CD14-positive monocyte (primary cell): Measurements from ENCODE around the gene ABCE1. TPM values are rescaled to one million over a fixed set of nuclear protein-coding genes. Genes with fewer than 3 reads are reported as not detected.
A peak's percentile ranks its signal among the peaks of the same experiment; 100 is the strongest.

Experiments used
- DNase-seq, 3 donors: peaks; one replicate each; pipeline ENCODE4 v3.0.0-alpha.2; 2011 to 2022
- H2AFZ ChIP-seq: 2 replicates; pipeline ENCODE4 v1.6.0; 2012; ENCODE audit warnings: mild to moderate bottlenecking, low read depth, low read length, inconsistent platforms; ENCODE audit not compliant: insufficient read depth, poor library complexity, severe bottlenecking
- H3K27ac ChIP-seq, 2 donors: 1 replicate in 1 of 2; 2 replicates in 1 of 2; pipeline ENCODE4 v1.5.1; 2012 to 2013; ENCODE audit warnings: low read length in 2 of 2, control low read depth in 1 of 2, inconsistent platforms in 1 of 2, low read depth in 1 of 2, mild to moderate bottlenecking in 1 of 2
- H3K27me3 ChIP-seq, 2 donors: one replicate each; pipeline versions ENCODE4 v1.6.0 to v1.6.1; 2011 to 2013; ENCODE audit warnings: low read length in 2 of 2; ENCODE audit not compliant: control insufficient read depth in 2 of 2, insufficient read depth in 2 of 2
- H3K36me3 ChIP-seq, 2 donors: replicated peaks in 1 of 2; 1 replicate in 1 of 2; 2 replicates in 1 of 2; pipeline versions ENCODE4 v1.5.1 to v1.6.1; 2012 to 2013; ENCODE audit warnings: low read length in 2 of 2, control low read depth in 1 of 2, inconsistent platforms in 1 of 2, mild to moderate bottlenecking in 1 of 2; ENCODE audit not compliant: insufficient read depth in 2 of 2, control insufficient read depth in 1 of 2
- H3K4me1 ChIP-seq, 2 donors: 1 replicate in 1 of 2; 2 replicates in 1 of 2; pipeline versions ENCODE4 v1.5.1 to v1.6.1; 2012 to 2013; ENCODE audit warnings: low read length in 2 of 2, control low read depth in 1 of 2, inconsistent platforms in 1 of 2, mild to moderate bottlenecking in 1 of 2, moderate library complexity in 1 of 2; ENCODE audit not compliant: insufficient read depth in 2 of 2, control insufficient read depth in 1 of 2
- H3K4me2 ChIP-seq: replicated peaks from 2 replicates; pipeline ENCODE3; 2012; ENCODE audit warnings: low read length, moderate library complexity, mild to moderate bottlenecking; ENCODE audit not compliant: poor library complexity, severe bottlenecking; ENCODE audit errors: extremely low read depth
- H3K4me3 ChIP-seq, 3 experiments: fragments of 200-600 bp in 1 of 3; sonication (generic) in 1 of 3; replicated peaks in 1 of 3; 1 replicate in 2 of 3; 2 replicates in 1 of 3; pipeline ENCODE4 v1.5.1; 2011 to 2013; ENCODE audit warnings: low read length in 3 of 3, mild to moderate bottlenecking in 3 of 3, control low read depth in 2 of 3, low read depth in 2 of 3, inconsistent platforms in 1 of 3, moderate library complexity in 1 of 3
- H3K79me2 ChIP-seq: 2 replicates; pipeline ENCODE4 v1.6.0; 2012; ENCODE audit warnings: mild to moderate bottlenecking, control low read depth, inconsistent platforms, low read length, moderate library complexity; ENCODE audit not compliant: insufficient read depth
- H3K9ac ChIP-seq: 2 replicates; pipeline ENCODE4 v1.6.0; 2017; ENCODE audit warnings: low read length, mild to moderate bottlenecking; ENCODE audit not compliant: insufficient read depth, poor library complexity, severe bottlenecking
- H3K9me3 ChIP-seq, 2 donors: replicated peaks in 1 of 2; 1 replicate in 1 of 2; 2 replicates in 1 of 2; pipeline versions ENCODE4 v1.5.1 to v1.6.1; 2012 to 2013; ENCODE audit warnings: low read length in 2 of 2, control low read depth in 1 of 2; ENCODE audit not compliant: control insufficient read depth in 1 of 2, insufficient read depth in 1 of 2
- H4K20me1 ChIP-seq: 2 replicates; pipeline ENCODE4 v1.6.0; 2012; ENCODE audit warnings: mild to moderate bottlenecking, low read length, control low read depth, moderate library complexity; ENCODE audit not compliant: insufficient read depth
- H3K27ac Mint-ChIP-seq, 7 donors: one replicate each; pipeline ENCODE4 v1.8.0; 2020; ENCODE audit warnings: mild to moderate bottlenecking in 7 of 7, mixed read lengths in 7 of 7, moderate library complexity in 6 of 7, inconsistent platforms in 2 of 7
- H3K27me3 Mint-ChIP-seq, 3 donors: one replicate each; pipeline ENCODE4 v1.8.0; 2021 to 2022; ENCODE audit warnings: low read depth in 3 of 3, mild to moderate bottlenecking in 3 of 3, mixed read lengths in 3 of 3, moderate library complexity in 3 of 3, inconsistent platforms in 1 of 3
- H3K36me3 Mint-ChIP-seq, 2 donors: one replicate each; pipeline ENCODE4 v1.8.0; 2020; ENCODE audit warnings: mixed read lengths in 2 of 2, inconsistent platforms in 1 of 2, mild to moderate bottlenecking in 1 of 2
- H3K4me1 Mint-ChIP-seq: one replicate; pipeline ENCODE4 v1.8.0; 2020; ENCODE audit warnings: mild to moderate bottlenecking, mixed read lengths
- H3K4me3 Mint-ChIP-seq, 2 donors: one replicate each; pipeline ENCODE4 v1.8.0; 2020; ENCODE audit warnings: mild to moderate bottlenecking in 2 of 2, mixed read lengths in 2 of 2, moderate library complexity in 1 of 2
- H3K9me3 Mint-ChIP-seq, 7 donors: one replicate each; pipeline ENCODE4 v1.8.0; 2020 to 2022; ENCODE audit warnings: mixed read lengths in 7 of 7, mild to moderate bottlenecking in 6 of 7, moderate library complexity in 6 of 7, inconsistent platforms in 2 of 7
- CTCF ChIP-seq: fragments of 200-600 bp; IDR thresholded peaks from one replicate; pipeline ENCODE4 v1.8.0; 2022; ENCODE audit warnings: antibody characterized with exemption, mild to moderate bottlenecking
- WGBS: methylation state at CpG from one replicate; pipeline ENCODE4 v1.1.5; 2013; ENCODE audit warnings: missing lambda C conversion rate; ENCODE audit not compliant: insufficient coverage; 5-methylcytosine and 5-hydroxymethylcytosine counted together
- intact Hi-C, 2 donors: fragments of 100-400 bp; cut with micrococcal nuclease; formaldehyde crosslinking; loops; one replicate each; pipeline versions ENCODE4 v1.15.0 to v1.15.1; 2023
- polyA plus RNA-seq, 3 donors: library from polyadenylated mRNA; depleted of rRNA in 1 of 3; unstranded in 2 of 3; stranded (reverse) in 1 of 3; fragments of 300-500 nt in 2 of 3; fragments of >200 nt in 1 of 3; fragmentation: Illumina TruSeq in 2 of 3; gene quantifications; 1 replicate in 2 of 3; 2 replicates in 1 of 3; pipeline ENCODE4 v1.2.3, GENCODE V29; 2012 to 2021

ABCE1 gene
- polyA plus RNA-seq, 3 donors: 22.1 to 25.0 (median 23.7) TPM

DNA sequence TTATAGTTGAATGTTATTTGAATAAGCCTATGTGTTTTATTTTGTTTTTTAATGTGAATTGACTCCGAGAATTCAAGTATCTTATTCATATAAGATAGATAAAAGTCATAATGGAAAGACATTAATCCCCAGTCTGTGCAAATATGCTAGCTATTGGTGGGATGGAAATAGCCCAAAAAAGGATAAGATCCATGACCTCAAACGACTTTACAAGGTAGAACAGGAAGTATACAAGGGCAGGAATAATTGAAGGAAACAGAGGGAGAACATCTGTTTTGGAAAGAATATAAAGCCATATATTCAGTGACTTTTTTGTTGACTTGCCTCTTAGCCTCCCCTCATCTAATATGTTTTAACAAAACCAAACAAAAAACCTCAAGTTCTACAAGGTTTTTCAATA is 9.0 kb downstream of the ABCE1 start:
- no peak for TF ChIP-seq CTCF
- H3K27me3 ChIP-seq: no peaks in the 10 kb centered on the region
- DNase-seq: no peak
- H4K20me1 ChIP-seq: peaks cover 4% of the 10 kb centered on the region
- no peak overlapping the region for H3K27ac ChIP-seq
- H3K36me3 Mint-ChIP-seq: peaks cover 54 to 63% of the 10 kb centered on the region in 2 donors
- no peak overlapping the region for H3K9ac ChIP-seq
- no peak overlapping the region for H2AFZ ChIP-seq
- intact Hi-C loops: loop anchor here in 1 of 2 donors (10.0 kb wide), 1 partner anchor 78 kb away; the partner anchor contains the start of gene OTUD4
- H3K4me3 Mint-ChIP-seq: no peak overlapping the region
- peaks cover 5% of the 10 kb centered on the region for H3K4me1 Mint-ChIP-seq
- no peaks in the 10 kb centered on the region for H3K27me3 Mint-ChIP-seq
- no peaks in the 10 kb centered on the region for H3K9me3 ChIP-seq
- no CpG with 5 or more reads among the region's 2 CpGs for WGBS
- no peak overlapping the region for H3K4me3 ChIP-seq
- H3K4me2 ChIP-seq: no peak overlapping the region
- H3K27ac Mint-ChIP-seq: peak overlapping the region in 1 of 7 donors; percentile 10
- peaks cover 79 to 80% of the 10 kb centered on the region in 2 donors for H3K36me3 ChIP-seq
- H3K4me1 ChIP-seq: peaks cover 5 to 12% of the 10 kb centered on the region in 2 donors
- no peaks in the 10 kb centered on the region for H3K9me3 Mint-ChIP-seq
- peaks cover 28% of the 10 kb centered on the region for H3K79me2 ChIP-seq

DNA sequence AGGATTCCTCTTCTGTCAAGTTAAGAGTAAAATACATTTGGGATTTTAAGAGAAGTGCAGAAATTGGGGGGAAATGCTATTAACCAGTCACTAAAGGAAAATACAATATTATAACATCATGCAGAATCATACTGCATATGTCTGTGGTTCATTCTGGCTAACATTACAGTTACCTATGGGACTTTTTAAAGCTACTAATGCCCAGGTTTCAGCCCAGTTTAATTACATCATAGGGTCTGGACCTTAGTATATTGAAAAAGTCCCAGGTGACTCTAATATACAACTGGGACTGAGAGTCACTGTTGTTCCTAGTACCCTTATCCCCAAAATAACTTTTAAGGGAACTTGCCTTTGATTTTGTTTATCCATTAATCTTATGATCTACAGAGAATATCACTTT is 10.0 kb downstream of the ABCE1 start:
- no peak overlapping the region for H3K27ac ChIP-seq
- H3K36me3 Mint-ChIP-seq: peaks cover 64 to 73% of the 10 kb centered on the region in 2 donors
- no peak overlapping the region for H3K4me2 ChIP-seq
- TF ChIP-seq CTCF: no peak
- intact Hi-C loops: loop anchor here in 1 of 2 donors (10.0 kb wide), 1 partner anchor 77 kb away; the partner anchor contains the start of gene OTUD4
- H3K4me3 ChIP-seq: no peak overlapping the region
- peaks cover 5 to 7% of the 10 kb centered on the region in 2 donors for H3K4me1 ChIP-seq
- H3K4me1 Mint-ChIP-seq: peaks cover 5% of the 10 kb centered on the region
- no peaks in the 10 kb centered on the region for H3K27me3 ChIP-seq
- H3K79me2 ChIP-seq: peaks cover 18% of the 10 kb centered on the region
- H3K9me3 Mint-ChIP-seq: no peaks in the 10 kb centered on the region
- DNase-seq: no peak
- no peak overlapping the region for H3K9ac ChIP-seq
- no peak overlapping the region for H3K4me3 Mint-ChIP-seq
- peak overlapping the region in 1 of 7 donors; percentile 21 for H3K27ac Mint-ChIP-seq
- H2AFZ ChIP-seq: no peak overlapping the region
- no peaks in the 10 kb centered on the region for H3K9me3 ChIP-seq
- peaks cover 4% of the 10 kb centered on the region for H4K20me1 ChIP-seq
- H3K36me3 ChIP-seq: peaks cover 89 to 90% of the 10 kb centered on the region in 2 donors
- no peaks in the 10 kb centered on the region for H3K27me3 Mint-ChIP-seq
